T1000 (cell line): ENCODE results near the gene NDUFA12.

Source experiments
- DNase-seq: peaks from one replicate; lab custom pipeline; 2025; ENCODE audit warnings: mixed read lengths; lab: John Stamatoyannopoulos, UW

The NDUFA12 gene

GRCh38 chr12:94980577-94980976, 22.9 kb downstream of the NDUFA12 start:
- DNase-seq = no peak

GRCh38 chr12:94979941-94980340, 23.6 kb downstream of the NDUFA12 start:
- no peak for DNase-seq

- DNase-seq = no peak
These were observed 25.6 kb downstream of the NDUFA12 start for GRCh38 chr12:94977766-94978468.

GRCh38 chr12:94973221-94973620, 30.3 kb downstream of the NDUFA12 start:
- no peak for DNase-seq

GRCh38 chr12:94972795-94973194, 30.7 kb downstream of the NDUFA12 start:
- no peak for DNase-seq

- DNase-seq = no peak
These were observed 31.6 kb downstream of the NDUFA12 start for GRCh38 chr12:94971923-94972322.

- no peak for DNase-seq
These were observed 32.9 kb downstream of the NDUFA12 start for GRCh38 chr12:94970560-94970959.

GRCh38 chr12:94969424-94969823, 34.1 kb downstream of the NDUFA12 start:
- no peak for DNase-seq

GRCh38 chr12:94965982-94966630, 37.4 kb downstream of the NDUFA12 start:
- DNase-seq = no peak

- DNase-seq = no peak
These were observed 39.8 kb downstream of the NDUFA12 start for GRCh38 chr12:94963649-94964048.

GRCh38 chr12:94962670-94963069, 40.8 kb downstream of the NDUFA12 start:
- no peak for DNase-seq

- no peak for DNase-seq
These were observed 41.6 kb downstream of the NDUFA12 start for GRCh38 chr12:94961911-94962310.

- no peak for DNase-seq
These were observed 42.2 kb downstream of the NDUFA12 start for GRCh38 chr12:94961256-94961824.

GRCh38 chr12:94957006-94957405, 46.5 kb downstream of the NDUFA12 start:
- no peak for DNase-seq

GRCh38 chr12:94954948-94955592, 48.4 kb downstream of the NDUFA12 start:
- no peak for DNase-seq

GRCh38 chr12:94954029-94954685, 49.3 kb downstream of the NDUFA12 start:
- no peak for DNase-seq

- DNase-seq = no peak
These were observed 51.2 kb downstream of the NDUFA12 start for GRCh38 chr12:94952325-94952724.

GRCh38 chr12:94951071-94951934, 52.2 kb downstream of the NDUFA12 start:
- DNase-seq = no peak

GRCh38 chr12:94948232-94948810, 55.2 kb downstream of the NDUFA12 start:
- DNase-seq = no peak

- DNase-seq = no peak
These were observed 60.8 kb downstream of the NDUFA12 start for GRCh38 chr12:94942663-94943062.

- DNase-seq = peak; percentile 11
These were observed 62.0 kb downstream of the NDUFA12 start for GRCh38 chr12:94941440-94941862.
